NCI-H774 (cell line): Measurements from ENCODE around the gene TGFBR3.

Experiments
- DNase-seq: peaks from one replicate; lab custom pipeline; 2025; lab: John Stamatoyannopoulos, UW

Gene TGFBR3

DNA sequence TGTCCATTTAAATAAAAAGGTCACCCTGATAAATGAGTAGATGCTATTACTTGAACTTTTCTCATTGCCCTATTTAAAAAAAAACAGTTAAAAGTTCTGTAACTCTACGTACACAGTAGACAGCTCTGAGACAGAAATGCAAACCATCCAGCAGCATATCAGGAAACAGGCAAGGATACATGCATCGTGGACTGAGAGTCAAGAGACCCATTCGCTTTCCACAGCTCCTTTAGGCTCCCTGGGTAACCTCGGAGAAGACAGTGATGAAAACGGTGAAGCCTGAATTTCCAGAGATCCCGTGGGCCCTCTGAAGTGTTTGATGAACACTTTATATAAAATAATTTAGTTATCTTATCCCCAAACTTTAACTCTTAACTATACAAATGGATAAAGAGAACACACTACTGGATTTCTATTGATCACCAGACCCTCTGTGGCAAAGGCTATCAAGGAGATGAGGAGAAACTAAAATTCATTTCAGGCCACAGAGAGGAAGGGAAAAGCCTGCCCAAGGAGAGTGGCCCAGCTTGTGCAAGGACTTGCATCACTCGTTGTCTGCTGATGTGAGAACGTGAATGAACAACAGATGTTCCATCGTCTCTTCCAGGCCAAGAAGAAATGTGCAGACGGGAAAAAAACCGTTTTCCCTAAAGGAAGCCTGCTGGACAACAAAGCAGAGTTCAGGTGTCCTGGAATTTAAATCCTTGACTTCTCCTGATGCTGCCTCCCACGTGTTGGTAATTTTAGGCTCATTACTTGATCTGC is 131.0 kb downstream of the TGFBR3 start:
- DNase-seq: no peak

DNA sequence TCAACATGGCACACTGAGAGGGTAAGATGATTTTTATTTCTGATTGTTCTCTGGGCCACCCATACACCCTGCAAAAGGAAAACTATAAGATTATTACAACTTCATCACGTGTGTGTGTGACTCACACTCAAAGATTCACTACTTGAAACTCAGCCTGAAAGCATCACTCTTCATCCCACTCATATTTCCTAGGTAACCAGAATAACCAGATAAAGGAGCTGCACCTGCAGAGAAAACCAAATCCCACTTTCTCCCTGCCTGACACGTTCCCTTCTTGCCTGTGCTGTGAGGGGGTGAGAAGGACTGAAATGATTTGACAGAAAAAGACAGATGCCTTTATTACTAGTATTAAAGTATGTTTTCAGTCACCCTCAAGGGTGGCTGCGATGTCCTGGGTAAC is 131.6 kb downstream of the TGFBR3 start:
- DNase-seq: no peak

- DNase-seq: no peak
Observed at GRCh38 chr1:91753878-91754277, 132.1 kb downstream of the TGFBR3 start.

DNA sequence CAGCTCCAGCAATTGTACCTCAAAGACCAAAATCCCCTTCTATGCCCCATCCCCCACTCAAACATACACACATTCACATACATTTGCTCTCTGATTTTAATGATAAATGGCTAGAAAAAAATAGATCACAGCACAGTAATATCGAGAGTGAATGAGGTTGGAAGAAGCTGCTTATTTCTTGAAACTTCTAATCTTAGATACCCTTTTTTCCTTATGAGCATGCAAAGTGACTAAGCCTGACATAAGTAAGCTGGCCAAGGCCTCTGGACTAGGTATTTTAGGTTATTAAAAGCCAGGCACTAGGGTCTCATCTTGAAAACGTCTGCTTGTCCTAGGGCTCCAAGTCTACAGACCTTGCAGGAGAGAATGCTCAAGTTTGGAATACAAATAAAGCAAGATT is 133.6 kb downstream of the TGFBR3 start:
- no peak for DNase-seq

DNA sequence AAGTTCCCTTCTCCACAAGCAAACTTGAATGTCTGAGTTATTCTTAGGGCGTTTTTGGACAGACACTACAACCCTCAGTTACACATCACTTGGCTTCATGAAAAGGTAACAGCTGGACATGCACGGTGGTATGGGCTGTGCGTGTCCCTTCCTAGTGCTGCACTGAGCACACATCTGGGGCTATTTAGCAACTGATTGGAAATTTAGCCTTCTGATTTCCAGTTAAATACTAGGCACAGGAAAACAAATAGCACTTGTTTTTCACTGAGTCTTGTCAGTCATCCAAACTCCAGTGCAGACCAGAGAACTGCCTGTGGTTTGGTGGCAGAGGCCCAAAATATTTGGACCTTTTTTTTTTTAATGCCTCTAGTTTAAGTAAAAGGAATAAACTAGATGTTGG is 134.7 kb downstream of the TGFBR3 start:
- DNase-seq: no peak

DNA sequence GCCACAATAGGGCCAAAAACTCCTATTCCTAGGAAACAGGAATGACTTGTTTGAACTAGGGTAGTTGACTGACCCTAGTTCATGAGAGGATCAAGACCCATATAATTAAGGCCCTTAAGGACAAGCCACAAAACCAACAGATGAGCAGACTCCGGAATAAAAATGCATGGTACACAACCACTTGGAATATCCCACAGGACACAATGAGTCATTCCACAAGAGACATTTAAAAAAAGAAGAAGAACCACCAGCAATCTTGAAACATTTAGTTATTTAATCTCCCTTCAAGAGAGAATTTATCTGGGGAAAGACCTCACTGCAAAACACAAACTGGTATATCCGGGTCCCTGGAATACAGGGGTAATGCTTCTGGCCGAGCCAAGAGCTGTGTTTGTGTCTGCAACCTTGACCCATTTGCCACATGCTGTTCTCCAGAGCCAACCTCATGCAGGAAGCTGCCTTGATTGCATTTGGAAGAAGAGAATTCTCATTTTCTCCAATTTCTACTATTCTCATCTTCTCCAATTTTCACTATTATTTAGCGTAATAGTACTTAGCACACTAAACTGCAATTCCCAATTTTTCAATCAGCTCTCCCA is 135.5 kb downstream of the TGFBR3 start:
- DNase-seq: no peak

DNA sequence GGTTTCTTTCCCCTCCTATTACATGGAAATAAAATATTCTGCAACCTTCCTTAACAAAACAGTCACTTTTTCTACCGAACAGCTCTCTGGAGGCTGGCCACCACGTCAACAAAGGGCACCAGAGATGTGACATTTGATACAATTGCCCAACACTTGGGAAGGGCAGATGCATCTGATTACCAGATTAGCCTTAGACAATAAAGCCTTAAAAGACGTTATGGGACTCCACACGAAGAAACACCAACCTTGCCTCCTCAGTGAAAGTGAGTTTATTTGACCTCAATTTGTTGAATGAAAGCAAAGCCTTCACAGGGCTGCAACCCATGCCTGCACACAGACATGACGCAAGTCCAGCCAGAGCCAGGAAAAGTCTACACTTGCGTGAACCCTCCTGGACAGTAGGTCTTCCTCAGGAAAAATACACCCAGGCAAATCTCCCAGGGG is 136.1 kb downstream of the TGFBR3 start:
- DNase-seq: no peak

DNA sequence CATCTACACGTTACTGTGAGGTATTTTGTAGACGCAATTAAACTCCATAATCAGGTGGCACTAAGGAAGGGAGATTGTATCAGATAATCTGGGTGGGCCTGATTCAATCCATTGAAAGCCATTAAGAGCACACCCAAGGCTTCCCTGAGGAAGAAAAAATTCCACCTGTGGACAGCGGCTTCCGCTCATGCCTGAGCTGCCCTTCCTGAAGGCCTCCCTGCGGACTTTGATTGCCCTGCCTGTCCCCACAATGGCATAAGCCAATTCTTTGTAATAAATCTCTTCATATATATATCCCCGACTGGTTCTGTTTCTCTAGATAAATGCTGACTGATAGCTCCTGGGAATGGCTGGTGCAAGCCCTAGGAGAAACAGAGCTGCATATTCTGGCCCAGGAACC is 138.3 kb downstream of the TGFBR3 start:
- no peak for DNase-seq

GRCh38 chr1:91746728-91747338 is 139.1 kb downstream of the TGFBR3 start:
- DNase-seq: no peak

DNA sequence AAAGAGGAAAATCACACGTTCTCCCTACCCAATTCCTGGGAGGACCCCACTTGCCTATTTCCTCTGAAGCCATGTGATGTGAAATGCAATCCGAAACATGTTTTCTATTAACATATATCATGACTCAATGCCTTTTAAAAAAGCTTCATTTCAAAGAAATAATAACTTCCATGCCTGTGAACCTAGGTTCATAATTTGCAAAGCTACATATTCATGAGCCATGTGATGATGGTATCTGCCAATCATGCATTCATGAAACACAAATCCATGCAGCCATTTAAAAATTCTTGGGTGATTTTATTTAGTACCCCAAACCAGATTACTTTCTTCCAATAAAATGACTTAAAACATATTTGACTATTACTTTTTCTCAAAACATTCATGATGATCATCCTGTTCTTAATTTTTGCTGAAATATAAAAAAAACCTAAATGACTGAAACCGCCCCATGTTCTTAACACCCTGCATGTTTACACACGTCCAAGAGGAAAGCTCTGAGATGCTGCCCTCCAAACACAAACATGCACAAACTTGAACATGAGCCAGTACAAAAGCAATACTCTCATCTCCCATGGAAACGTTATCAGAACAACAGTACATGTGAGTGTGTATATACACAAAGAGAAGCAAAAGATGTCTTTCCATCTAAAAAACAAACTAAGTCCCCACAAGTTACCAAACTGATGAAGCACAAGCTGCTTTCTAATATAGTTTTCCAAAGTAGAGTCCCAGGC is 140.1 kb downstream of the TGFBR3 start:
- no peak for DNase-seq

DNA sequence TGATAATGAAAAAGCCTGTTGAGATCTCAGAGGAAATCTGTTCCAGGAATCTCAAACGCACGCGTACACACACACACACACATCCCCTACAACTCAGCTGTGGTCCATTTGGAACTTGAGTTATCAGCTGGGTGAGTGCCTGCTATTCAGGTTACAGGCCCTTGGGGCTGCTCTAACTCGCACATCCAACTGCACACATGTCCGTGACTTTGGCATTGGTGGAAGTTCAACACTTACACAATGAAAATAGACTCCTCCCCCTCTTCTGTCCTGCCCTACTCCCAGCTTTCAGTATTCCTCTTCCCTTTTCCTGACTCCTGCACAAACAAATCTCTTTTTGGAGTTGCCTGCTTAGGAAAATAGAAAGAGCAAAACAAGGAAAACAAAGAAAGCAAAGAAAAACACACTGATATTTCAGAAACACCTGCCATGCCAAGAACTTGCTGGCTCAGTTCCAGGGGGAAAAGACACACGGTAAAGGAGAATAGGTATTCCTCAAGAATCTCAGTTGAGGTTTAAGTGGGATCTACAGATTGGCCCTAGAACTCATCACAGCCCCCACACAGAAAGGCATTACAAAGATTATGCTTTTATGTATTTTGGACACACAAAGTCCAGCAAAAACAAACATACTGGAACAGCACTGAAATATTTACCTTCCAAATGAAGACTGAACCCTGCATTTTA is 140.9 kb downstream of the TGFBR3 start:
- peak; percentile 67 for DNase-seq

DNA sequence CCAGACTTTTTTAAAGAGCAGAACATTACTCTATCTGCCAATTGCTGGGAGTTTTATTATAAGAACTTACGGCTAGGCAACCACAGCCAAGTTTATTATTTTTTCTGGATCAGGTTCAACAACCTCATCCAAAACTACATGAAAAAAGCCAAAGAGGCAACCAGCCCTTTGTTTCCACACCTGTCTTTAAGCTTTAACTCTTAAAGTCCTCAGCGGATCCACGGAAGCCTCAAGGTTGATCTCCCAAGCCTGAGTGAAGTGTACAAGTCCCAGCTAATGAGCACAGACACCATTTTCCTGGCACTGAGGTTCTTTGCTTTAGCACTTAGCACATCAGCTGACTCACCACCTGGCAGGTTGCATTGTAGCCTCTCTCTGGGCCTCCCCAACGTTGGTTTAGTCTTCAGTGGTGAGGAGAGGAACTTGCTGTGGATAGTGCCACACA is 143.1 kb downstream of the TGFBR3 start:
- peak; percentile 27 for DNase-seq

GRCh38 chr1:91741906-91742305 is 144.0 kb downstream of the TGFBR3 start:
- DNase-seq: no peak

DNA sequence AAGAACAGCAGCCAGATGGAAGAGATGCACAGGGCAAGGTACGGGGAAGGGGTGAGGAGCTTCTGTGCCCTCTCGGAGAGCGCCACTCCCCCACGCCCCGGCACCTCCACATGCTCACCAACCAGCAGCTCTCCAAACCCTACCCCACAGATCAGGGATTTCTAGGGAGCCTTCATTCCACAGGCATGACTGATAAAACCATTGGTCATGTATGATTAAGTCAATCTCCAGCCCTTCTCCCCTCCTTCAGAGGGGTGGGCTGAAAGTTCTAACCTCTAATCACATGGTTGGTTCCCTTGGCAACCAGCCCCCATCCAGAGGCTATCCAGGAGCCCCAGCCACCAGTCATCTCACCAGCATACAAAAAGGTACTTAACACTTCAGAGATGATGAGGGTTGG is 144.7 kb downstream of the TGFBR3 start:
- no peak for DNase-seq

DNA sequence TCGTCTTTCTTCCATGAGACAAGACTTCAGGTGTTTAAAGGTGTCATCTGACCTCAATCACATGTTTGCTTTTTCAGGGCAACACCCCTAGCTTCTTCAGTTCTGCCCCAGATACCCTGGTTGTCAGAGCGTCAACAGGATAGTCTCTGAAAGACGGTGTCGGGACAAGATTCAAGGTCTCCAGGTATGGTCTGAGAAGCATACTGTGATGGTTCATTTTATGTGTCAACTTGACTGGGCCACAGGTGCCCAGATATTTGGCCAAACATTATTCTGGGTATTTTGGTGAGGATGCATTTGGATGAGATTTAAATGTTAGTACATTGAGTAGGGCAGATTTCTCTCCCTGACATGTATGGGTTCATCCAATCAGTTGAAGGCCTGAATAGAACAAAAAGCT is 148.3 kb downstream of the TGFBR3 start:
- no peak for DNase-seq

DNA sequence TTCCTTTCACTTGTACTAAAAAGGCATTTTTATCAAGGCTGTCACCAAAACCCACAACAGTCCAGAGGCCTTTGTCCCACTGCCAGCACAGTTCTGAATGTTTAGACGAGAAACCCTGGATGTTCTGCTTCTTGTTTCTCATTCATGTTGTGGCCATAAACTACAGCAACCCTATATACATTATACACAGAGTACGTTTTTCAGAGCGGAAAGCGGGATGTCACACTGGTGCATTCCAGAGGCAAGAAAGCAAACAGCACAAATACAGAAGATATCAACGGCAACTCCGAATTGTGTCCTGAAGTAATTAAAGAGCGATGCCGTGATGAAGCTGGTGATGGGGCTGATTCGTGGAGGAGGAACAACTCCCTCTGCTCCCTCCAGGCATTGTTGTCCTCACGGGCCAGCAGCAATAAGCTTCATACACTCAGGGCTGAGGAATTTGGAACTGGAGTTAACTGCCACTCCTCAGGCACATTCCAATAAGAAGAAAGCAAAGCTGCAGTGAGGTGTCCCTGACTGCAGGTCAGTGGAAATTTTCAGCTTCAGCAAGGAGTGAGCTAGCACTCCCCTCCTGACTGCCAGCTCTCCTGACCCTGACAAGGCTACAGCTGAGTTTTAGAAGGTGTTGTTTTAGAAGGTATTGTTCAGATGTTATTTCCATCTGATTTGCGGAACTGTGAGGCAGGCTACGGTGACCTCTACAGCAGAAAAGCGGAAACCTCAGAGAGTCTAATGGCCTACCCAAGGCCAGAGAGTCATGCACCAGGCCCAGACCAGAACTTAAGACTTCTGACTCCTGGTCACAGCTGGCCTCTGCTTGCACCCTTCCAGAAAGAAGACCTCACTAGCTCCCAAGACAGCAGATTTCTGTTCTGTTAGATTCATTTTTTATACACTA is 149.0 kb downstream of the TGFBR3 start:
- DNase-seq: no peak

GRCh38 chr1:91736146-91736714 is 149.7 kb downstream of the TGFBR3 start:
- DNase-seq: no peak

DNA sequence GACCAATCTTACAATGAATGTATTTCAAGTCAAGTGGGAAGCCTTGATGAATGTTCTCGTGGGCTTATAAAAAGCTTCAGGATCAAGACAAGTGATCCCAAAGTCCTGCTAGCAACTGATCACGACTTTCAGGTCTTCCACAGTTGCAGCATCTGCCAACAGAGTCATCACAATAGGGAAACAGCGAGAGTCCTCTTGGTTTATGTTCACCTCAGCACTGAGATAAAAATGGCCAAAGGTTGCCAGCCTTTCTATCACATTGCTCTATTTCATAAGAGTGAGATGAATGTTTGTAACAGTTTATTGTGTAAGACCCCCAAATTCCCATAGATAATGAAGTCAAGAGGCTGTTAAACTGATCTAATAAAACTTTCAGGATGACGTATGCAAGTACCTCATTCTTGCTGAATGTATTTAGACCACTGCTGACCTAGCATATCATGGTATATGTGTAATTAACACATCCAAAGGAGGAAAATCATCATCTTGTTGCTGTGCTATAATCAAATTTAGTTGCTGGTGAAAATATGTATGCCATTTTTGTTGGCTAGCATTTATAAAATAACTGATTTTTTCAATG is 150.6 kb downstream of the TGFBR3 start:
- no peak for DNase-seq

- no peak for DNase-seq
Observed at GRCh38 chr1:91734761-91735160, 151.2 kb downstream of the TGFBR3 start.

GRCh38 chr1:91733108-91733710 is 152.7 kb downstream of the TGFBR3 start:
- no peak for DNase-seq
